H1 (cell line): ENCODE results near the gene ASTN2. TPM values are rescaled to one million over a fixed set of nuclear protein-coding genes. Genes with fewer than 3 reads are reported as not detected.

Experiments
- CTCF ChIA-PET: fragments of 300-600 bp; sonication (Branson Sonifier 250); formaldehyde crosslinking; loops from one replicate; lab custom pipeline; 2021; ENCODE audit not compliant: partially characterized antibody; lab: Charles Lee
- POLR2A ChIA-PET: fragments of 300-600 bp; sonication (Branson Sonifier 250); formaldehyde crosslinking; loops from one replicate; lab custom pipeline; 2021; ENCODE audit warnings: inconsistent platforms; ENCODE audit not compliant: partially characterized antibody; lab: Charles Lee
- DNase-seq, 2 experiments: peaks; one replicate each; pipeline versions ENCODE4 v3.0.0 to v3.0.0-alpha.2; 2010 to 2022; ENCODE audit warnings: low spot score in 2 of 2, low read depth in 1 of 2, mixed read lengths in 1 of 2
- FAIRE-seq: peaks from 2 replicates; lab custom pipeline; 2011; peaks lifted over from hg19 to GRCh38; lab: Jason Lieb, UNC
- H2AFZ ChIP-seq: 2 replicates; pipeline ENCODE4 v1.8.1; 2012; ENCODE audit warnings: low read length, inconsistent platforms
- H2AK5ac ChIP-seq: 2 replicates; pipeline ENCODE4 v1.6.1; 2013; ENCODE audit warnings: low read depth, low read length
- H2BK120ac ChIP-seq: replicated peaks from 2 replicates; pipeline ENCODE3; 2013; ENCODE audit warnings: low read depth, low read length, inconsistent platforms
- H2BK12ac ChIP-seq: 2 replicates; pipeline ENCODE4 v1.6.1; 2013; ENCODE audit warnings: low read depth, low read length
- H2BK15ac ChIP-seq: 2 replicates; pipeline ENCODE4 v1.6.1; 2013; ENCODE audit warnings: low read length
- H2BK20ac ChIP-seq: 2 replicates; pipeline ENCODE4 v1.6.1; 2013; ENCODE audit warnings: low read length
- H2BK5ac ChIP-seq: 2 replicates; pipeline ENCODE4 v1.6.1; 2013; ENCODE audit warnings: low read depth, low read length
- H3K14ac ChIP-seq: 2 replicates; pipeline ENCODE4 v1.6.1; 2013; ENCODE audit warnings: inconsistent platforms; ENCODE audit not compliant: insufficient read length
- H3K18ac ChIP-seq: 2 replicates; pipeline ENCODE4 v1.6.1; 2013; ENCODE audit warnings: low read length; ENCODE audit errors: extremely low read depth
- H3K23ac ChIP-seq: 2 replicates; pipeline ENCODE4 v1.6.1; 2013; ENCODE audit warnings: inconsistent platforms; ENCODE audit not compliant: insufficient read length
- H3K23me2 ChIP-seq: 2 replicates; pipeline ENCODE4 v1.6.1; 2013; ENCODE audit warnings: low read depth, low read length
- H3K27ac ChIP-seq: 2 replicates; pipeline ENCODE4 v1.6.1; 2011; ENCODE audit warnings: low read depth, low read length, inconsistent platforms
- H3K27me3 ChIP-seq, 4 experiments: replicated peaks in 1 of 4; 1 replicate in 1 of 4; 2 replicates in 3 of 4; pipeline versions ENCODE4 v1.6.1 to v1.8.1; 2011 to 2013; ENCODE audit warnings: low read length in 3 of 4, mild to moderate bottlenecking in 3 of 4, inconsistent platforms in 2 of 4, mixed read lengths in 2 of 4, moderate library complexity in 1 of 4; ENCODE audit not compliant: control insufficient read depth in 3 of 4, insufficient read depth in 3 of 4; ENCODE audit errors: extremely low read depth in 1 of 4
- H3K36me3 ChIP-seq, 4 experiments: 2 replicates each; pipeline versions ENCODE4 v1.6.1 to v1.8.1; 2011 to 2013; ENCODE audit warnings: mild to moderate bottlenecking in 4 of 4, low read length in 3 of 4, moderate library complexity in 2 of 4, control low read depth in 1 of 4, inconsistent platforms in 1 of 4; ENCODE audit not compliant: insufficient read depth in 4 of 4, control insufficient read depth in 2 of 4
- H3K4ac ChIP-seq: replicated peaks from 2 replicates; pipeline ENCODE3; 2013; ENCODE audit warnings: low read length, low read depth, mixed read lengths, inconsistent platforms; ENCODE audit not compliant: insufficient read length
- H3K4me1 ChIP-seq, 4 experiments: replicated peaks in 1 of 4; 1 replicate in 1 of 4; 2 replicates in 3 of 4; pipeline versions ENCODE4 v1.6.1 to v1.8.1; 2011 to 2013; ENCODE audit warnings: low read length in 3 of 4, inconsistent platforms in 2 of 4, mixed read lengths in 1 of 4; ENCODE audit not compliant: insufficient read depth in 4 of 4, control insufficient read depth in 3 of 4
- H3K4me2 ChIP-seq, 2 experiments: 2 replicates each; pipeline versions ENCODE4 v1.6.1 to v1.8.1; 2011 to 2013; ENCODE audit warnings: low read depth in 2 of 2, low read length in 2 of 2, control low read depth in 1 of 2, inconsistent platforms in 1 of 2, mild to moderate bottlenecking in 1 of 2; ENCODE audit not compliant: insufficient read depth in 1 of 2
- H3K4me3 ChIP-seq, 4 experiments: fragments of 200-600, 300-600 bp in 1 of 4; sonication (generic), shearing (Covaris generic), sonication (Bioruptor Twin) in 1 of 4; 2 replicates each; pipeline versions ENCODE4 v1.5.1 to v1.8.1; 2011 to 2016; ENCODE audit warnings: low read length in 4 of 4, low read depth in 3 of 4, control low read depth in 2 of 4, inconsistent platforms in 2 of 4, mild to moderate bottlenecking in 2 of 4, mixed read lengths in 1 of 4, moderate library complexity in 1 of 4; ENCODE audit not compliant: insufficient read depth in 2 of 4; ENCODE audit errors: extremely low read depth in 1 of 4
- H3K56ac ChIP-seq: replicated peaks from 2 replicates; pipeline ENCODE3; 2013; ENCODE audit warnings: low read depth, mild to moderate bottlenecking, mixed read lengths, low read length, inconsistent platforms; ENCODE audit not compliant: insufficient read length
- H3K79me1 ChIP-seq: 2 replicates; pipeline ENCODE4 v1.6.1; 2013; ENCODE audit warnings: low read depth, low read length, control low read depth
- H3K79me2 ChIP-seq, 2 experiments: 2 replicates each; pipeline versions ENCODE4 v1.6.1 to v1.8.1; 2012 to 2013; ENCODE audit warnings: low read length in 2 of 2, mild to moderate bottlenecking in 2 of 2, inconsistent platforms in 1 of 2; ENCODE audit not compliant: insufficient read depth in 2 of 2, control insufficient read depth in 1 of 2
- H3K9ac ChIP-seq, 4 experiments: replicated peaks in 1 of 4; 1 replicate in 1 of 4; 2 replicates in 3 of 4; pipeline versions ENCODE4 v1.6.1 to v1.8.1; 2011 to 2013; ENCODE audit warnings: low read depth in 3 of 4, low read length in 3 of 4, control low read depth in 2 of 4, mild to moderate bottlenecking in 2 of 4, moderate library complexity in 2 of 4, inconsistent platforms in 1 of 4; ENCODE audit errors: extremely low read depth in 1 of 4
- H3K9me3 ChIP-seq, 2 experiments: 2 replicates each; pipeline versions ENCODE4 v1.6.1 to v1.8.1; 2012 to 2013; ENCODE audit warnings: mild to moderate bottlenecking in 2 of 2, moderate library complexity in 2 of 2, control low read depth in 1 of 2, inconsistent platforms in 1 of 2, low read depth in 1 of 2, low read length in 1 of 2, mixed read lengths in 1 of 2; ENCODE audit not compliant: insufficient read depth in 2 of 2
- H4K20me1 ChIP-seq, 2 experiments: replicated peaks in 1 of 2; 2 replicates each; pipeline versions ENCODE3 to v1.8.1; 2011 to 2013; ENCODE audit warnings: inconsistent platforms in 2 of 2, low read length in 2 of 2, mild to moderate bottlenecking in 1 of 2; ENCODE audit not compliant: insufficient read depth in 2 of 2, control insufficient read depth in 1 of 2
- H4K5ac ChIP-seq: 2 replicates; pipeline ENCODE4 v1.6.1; 2013; ENCODE audit warnings: low read length, low read depth, mixed read lengths, inconsistent platforms; ENCODE audit not compliant: insufficient read length
- H4K8ac ChIP-seq: 2 replicates; pipeline ENCODE4 v1.8.0; 2013; ENCODE audit warnings: mild to moderate bottlenecking, moderate library complexity, low read length, inconsistent platforms; ENCODE audit not compliant: insufficient read depth; ENCODE audit errors: extremely low read depth
- H4K91ac ChIP-seq: replicated peaks from 2 replicates; pipeline ENCODE3; 2013; ENCODE audit warnings: low read length, mixed read lengths, inconsistent platforms; ENCODE audit not compliant: insufficient read length
- EGR1 ChIP-seq: IDR thresholded peaks from 2 replicates; pipeline ENCODE4 v1.6.1; 2011; ENCODE audit warnings: low read depth, low read length, borderline replicate concordance
- FOSL1 ChIP-seq: IDR thresholded peaks from 2 replicates; pipeline ENCODE4 v1.6.1; 2011; ENCODE audit warnings: mild to moderate bottlenecking, low read depth, low read length, moderate library complexity; ENCODE audit not compliant: insufficient read depth
- HDAC2 ChIP-seq, 2 experiments: fragments of 300-600 bp in 1 of 2; sonication (generic) in 1 of 2; IDR thresholded peaks; 2 replicates each; pipeline ENCODE4 v1.6.1; 2011 to 2012; ENCODE audit warnings: low read depth in 2 of 2, low read length in 2 of 2, mild to moderate bottlenecking in 2 of 2, moderate library complexity in 2 of 2, borderline replicate concordance in 1 of 2, inconsistent platforms in 1 of 2
- JUND ChIP-seq: IDR thresholded peaks from 2 replicates; pipeline ENCODE4 v1.6.1; 2011; ENCODE audit warnings: mild to moderate bottlenecking, improper control_type of control experiment, low read length
- NANOG ChIP-seq: IDR thresholded peaks from 2 replicates; pipeline ENCODE4 v1.6.1; 2011; ENCODE audit warnings: low read length, low read depth, mild to moderate bottlenecking, inconsistent platforms; ENCODE audit not compliant: insufficient read depth, poor library complexity, severe bottlenecking
- POU5F1 ChIP-seq: IDR thresholded peaks from 2 replicates; pipeline ENCODE4 v1.6.1; 2011; ENCODE audit warnings: low read depth, mild to moderate bottlenecking, low read length, moderate library complexity
- RAD21 ChIP-seq, 2 experiments: IDR thresholded peaks in 1 of 2; conservative IDR thresholded peaks in 1 of 2; 2 replicates each; pipeline ENCODE4 v1.6.1; 2011; ENCODE audit warnings: low read depth in 2 of 2, low read length in 2 of 2, improper control_type of control experiment in 1 of 2, inconsistent platforms in 1 of 2, mild to moderate bottlenecking in 1 of 2, moderate library complexity in 1 of 2
- RBBP5 ChIP-seq: IDR thresholded peaks from 2 replicates; pipeline ENCODE4 v1.7.1; 2012; ENCODE audit warnings: low read depth, mild to moderate bottlenecking, inconsistent platforms, low read length, moderate library complexity, borderline replicate concordance
- RFX5 ChIP-seq: IDR thresholded peaks from 2 replicates; pipeline ENCODE4 v1.6.1; 2011; ENCODE audit warnings: low read depth, low read length, improper control_type of control experiment, borderline replicate concordance
- RXRA ChIP-seq: IDR thresholded peaks from 2 replicates; pipeline ENCODE4 v1.6.1; 2011; ENCODE audit warnings: low read depth, mild to moderate bottlenecking, low read length, moderate library complexity; ENCODE audit not compliant: insufficient read depth
- SUZ12 ChIP-seq: fragments of 200-600 bp; sonication (generic); IDR thresholded peaks from 2 replicates; pipeline ENCODE4 v1.6.1; 2012; ENCODE audit warnings: mild to moderate bottlenecking, inconsistent platforms, low read length, moderate library complexity, mixed read lengths
- TAF7 ChIP-seq: optimal IDR thresholded peaks from 2 replicates; pipeline ENCODE3; 2011; ENCODE audit warnings: low read depth, mild to moderate bottlenecking, inconsistent platforms, low read length, moderate library complexity, borderline replicate concordance
- TBP ChIP-seq: IDR thresholded peaks from 2 replicates; pipeline ENCODE4 v1.6.1; 2011; ENCODE audit warnings: low read depth, low read length, improper control_type of control experiment
- WGBS, 2 experiments: shearing (Covaris generic) in 1 of 2; methylation state at CpG; one replicate each; pipeline versions ENCODE4 v1.1.6 to v1.1.7; 2013 to 2015; ENCODE audit warnings: low lambda C conversion rate in 2 of 2, mixed read lengths in 2 of 2, inconsistent platforms in 1 of 2, low coverage in 1 of 2, missing lambda C conversion rate in 1 of 2; ENCODE audit not compliant: insufficient replicate concordance in 2 of 2, insufficient coverage in 1 of 2, insufficient read length in 1 of 2; ENCODE audit errors: extremely low coverage in 1 of 2, missing lambda C conversion rate in 1 of 2; 5-methylcytosine and 5-hydroxymethylcytosine counted together
- polyA plus RNA-seq, 7 experiments: library from polyadenylated mRNA; depleted of rRNA in 3 of 7; stranded (reverse) in 5 of 7; unstranded in 2 of 7; fragments of >200 nt in 5 of 7; fragments of 200-250 nt in 2 of 7; gene quantifications; 1 replicate in 5 of 7; 2 replicates in 1 of 7; 4 replicates in 1 of 7; pipeline versions ENCODE4 v1.2.1 to v1.2.3, GENCODE V29; 2011 to 2013; ENCODE audit warnings: missing spikeins in 2 of 7, mixed read lengths in 2 of 7
- total RNA-seq: library from RNA; stranded (reverse); fragmentation: NEBNext Ultra II Directional; extraction: Animal tissue kit (Norgen Biotek cat#: 25700); gene quantifications from 2 replicates; pipeline ENCODE4 v1.2.1, GENCODE V29; 2021

ASTN2 gene
- total and polyA plus RNA-seq, 2 of the 8 experiments (the other 6 are each of a cell fraction or from before 2014, with no cell fraction given), result 8.2 to 13.7 TPM

- no peak overlapping the region for H4K91ac ChIP-seq
- H3K4me1 ChIP-seq, result no peaks in the 10 kb centered on the region
- no peak overlapping the region for H4K8ac ChIP-seq
- no peak overlapping the region for H3K18ac ChIP-seq
- no peak overlapping the region for H3K56ac ChIP-seq
- no peak overlapping the region for H2AK5ac ChIP-seq
- no peak overlapping the region for H2BK12ac ChIP-seq
- POLR2A ChIA-PET, result no interaction called here
- H4K20me1 ChIP-seq, result no peaks in the 10 kb centered on the region
- H2BK5ac ChIP-seq, result no peak overlapping the region
- no peak overlapping the region for H2BK120ac ChIP-seq
- no peak overlapping the region for H2BK20ac ChIP-seq
- H3K9ac ChIP-seq, result no peak overlapping the region
- H2AFZ ChIP-seq, result no peak overlapping the region
- no peaks in the 10 kb centered on the region for H3K9me3 ChIP-seq
- no peaks in the 10 kb centered on the region for H3K79me2 ChIP-seq
- H2BK15ac ChIP-seq, result no peak overlapping the region
- no peaks in the 10 kb centered on the region for H3K27me3 ChIP-seq
- H3K4me2 ChIP-seq, result no peak overlapping the region
- FAIRE-seq (no peak), DNase-seq (no peak)
- no peaks in the 10 kb centered on the region for H3K23me2 ChIP-seq
- no peaks in the 10 kb centered on the region for H3K79me1 ChIP-seq
- CTCF ChIA-PET, result interaction anchor here (1.1 to 1.6 kb wide), 3 partner anchors 16 to 160 kb away, joined by 3 to 5 read pairs (median 3); no protein-coding TSS in a partner anchor
- no peak overlapping the region for H3K14ac ChIP-seq
- H3K4me3 ChIP-seq, result no peak overlapping the region
- H4K5ac ChIP-seq, result no peak overlapping the region
- no peak overlapping the region for H3K4ac ChIP-seq
- H3K23ac ChIP-seq, result no peak overlapping the region
- H3K36me3 ChIP-seq, result no peaks in the 10 kb centered on the region
- 97% methylated on average over 3 of the region's 3 CpGs; no CpG with 5 or more reads in 1 of the 2 experiments for WGBS, 2 experiments
- TF ChIP-seq RBBP5 (no peak), RXRA (no peak), NANOG (no peak), EGR1 (no peak), POU5F1 (no peak), HDAC2 (IDR thresholded peaks at IDR 0.05; ENCODE audit: borderline replicate concordance in 1 of 2, low read depth in 2 of 2, low read length in 2 of 2) (no peak), FOSL1 (no peak), SUZ12 (no peak), TAF7 (no peak), RFX5 (no peak), TBP (no peak), JUND (no peak), RAD21 (IDR thresholded peaks at IDR 0.05 in 1 of 2, conservative IDR thresholded peaks at IDR 0.05 in 1 of 2; ENCODE audit: low read depth in 2 of 2, low read length in 2 of 2) (no peak)
- H3K27ac ChIP-seq, result no peak overlapping the region
Measured at GRCh38 chr9:117249799-117250198, 165.1 kb downstream of the ASTN2 start.
